Stimulated activated naive CD8-positive, alpha-beta T cell treated with anti-CD3 and anti-CD28 coated beads, Interleukin-15, amount 100 ng/mL, for 72 hours (primary cell): ENCODE data around the gene CDH13.

Experiments used
- ATAC-seq: fragments of 150-1000 bp; cut with Tn5 transposase; 2 replicates; pipeline ENCODE4 v1.10.0; 2021; ENCODE audit warnings: mild to moderate bottlenecking, moderate library complexity
- DNase-seq, 2 donors: peaks; one replicate each; pipeline ENCODE4 v3.0.0; 2021 to 2022
- H3K27ac Mint-ChIP-seq, 2 donors: one replicate each; pipeline ENCODE4 v1.8.0; 2022; ENCODE audit warnings: mild to moderate bottlenecking in 2 of 2, mixed read lengths in 2 of 2, moderate library complexity in 2 of 2
- H3K27me3 Mint-ChIP-seq: one replicate; pipeline ENCODE4 v1.8.0; 2022; ENCODE audit warnings: mixed read lengths
- H3K4me1 Mint-ChIP-seq: one replicate; pipeline ENCODE4 v1.8.0; 2022; ENCODE audit warnings: mild to moderate bottlenecking, mixed read lengths
- H3K4me3 Mint-ChIP-seq, 2 donors: one replicate each; pipeline ENCODE4 v1.8.0; 2022; ENCODE audit warnings: mild to moderate bottlenecking in 2 of 2, mixed read lengths in 2 of 2, moderate library complexity in 1 of 2
- H3K9me3 Mint-ChIP-seq, 2 donors: one replicate each; pipeline ENCODE4 v1.8.0; 2022; ENCODE audit warnings: mixed read lengths in 2 of 2

Gene CDH13

GRCh38 chr16:82626791-82627261 is at the start of gene CDH13:
Gene CDH13, plus strand, starts transcription at chr16:82626969.
- Mint-ChIP-seq H3K9me3 (no peaks in the 10 kb centered on the region), H3K27ac (no peak within 1 kb of the TSS), H3K4me1 (peaks cover 8% of the 10 kb centered on the region), H3K4me3 (peak within 1 kb of the TSS in 1 of 2 donors; percentile 50), H3K27me3 (peaks cover 76% of the 10 kb centered on the region)
- no peak for DNase-seq
- ATAC-seq: no peak

DNA sequence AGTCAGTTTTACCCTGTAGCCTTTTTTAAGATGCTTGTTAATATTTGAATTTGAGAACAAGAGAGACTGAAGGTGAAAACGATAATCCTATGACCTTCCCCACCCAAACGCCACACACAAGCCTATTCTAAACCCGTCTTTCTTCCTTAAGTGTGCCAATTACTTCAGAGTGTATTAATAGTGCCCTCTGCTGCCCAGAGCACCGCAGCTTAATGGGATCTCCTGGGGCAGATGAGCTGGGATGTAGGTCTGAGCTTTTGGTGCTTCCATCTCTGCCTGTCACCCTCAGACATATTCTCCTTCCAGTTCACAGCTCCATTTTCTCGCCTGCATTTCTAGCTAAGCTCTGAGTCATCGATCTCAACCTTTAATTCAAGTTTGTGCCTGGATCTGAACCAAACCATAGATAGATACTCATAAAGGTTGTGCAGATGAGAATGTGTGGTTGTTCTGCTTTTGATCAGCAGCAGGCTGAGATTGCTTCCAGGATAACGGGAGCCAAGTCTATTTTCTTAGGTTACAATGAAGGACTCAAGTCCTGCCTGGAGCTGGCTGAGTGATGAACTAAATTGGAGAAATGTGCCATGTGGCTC is 46.4 kb upstream of the CDH13 start:
- Mint-ChIP-seq H3K9me3 (peaks cover 0 to 8% of the 10 kb centered on the region in 2 donors), H3K27me3 (peaks cover 10% of the 10 kb centered on the region), H3K4me3 (no peak overlapping the region), H3K4me1 (no peaks in the 10 kb centered on the region), H3K27ac (no peak overlapping the region)
- DNase-seq: no peak
- no peak for ATAC-seq

GRCh38 chr16:82582975-82583374 is 43.8 kb upstream of the CDH13 start:
- ATAC-seq: no peak
- H3K27ac Mint-ChIP-seq: no peak overlapping the region

GRCh38 chr16:82583422-82583821 is 43.3 kb upstream of the CDH13 start:
- ATAC-seq: no peak
- H3K27me3 Mint-ChIP-seq: peaks cover 10% of the 10 kb centered on the region
- no peaks in the 10 kb centered on the region for H3K4me1 Mint-ChIP-seq
- no peak overlapping the region for H3K27ac Mint-ChIP-seq
- no peak overlapping the region for H3K4me3 Mint-ChIP-seq
- no peaks in the 10 kb centered on the region for H3K9me3 Mint-ChIP-seq
- no peak for DNase-seq

More at GRCh38 chr16:82582975-82583374, 43.8 kb upstream of the CDH13 start:
- Mint-ChIP-seq H3K4me1 (no peaks in the 10 kb centered on the region), H3K27me3 (peaks cover 10% of the 10 kb centered on the region), H3K9me3 (no peaks in the 10 kb centered on the region), H3K4me3 (no peak overlapping the region)
- no peak for DNase-seq

- Mint-ChIP-seq H3K9me3 (no peaks in the 10 kb centered on the region), H3K4me1 (no peaks in the 10 kb centered on the region), H3K4me3 (no peak overlapping the region), H3K27me3 (peaks cover 10% of the 10 kb centered on the region), H3K27ac (no peak overlapping the region)
- DNase-seq (no peak), ATAC-seq (no peak)
Observed at GRCh38 chr16:82584553-82585152, 42.1 kb upstream of the CDH13 start.

DNA sequence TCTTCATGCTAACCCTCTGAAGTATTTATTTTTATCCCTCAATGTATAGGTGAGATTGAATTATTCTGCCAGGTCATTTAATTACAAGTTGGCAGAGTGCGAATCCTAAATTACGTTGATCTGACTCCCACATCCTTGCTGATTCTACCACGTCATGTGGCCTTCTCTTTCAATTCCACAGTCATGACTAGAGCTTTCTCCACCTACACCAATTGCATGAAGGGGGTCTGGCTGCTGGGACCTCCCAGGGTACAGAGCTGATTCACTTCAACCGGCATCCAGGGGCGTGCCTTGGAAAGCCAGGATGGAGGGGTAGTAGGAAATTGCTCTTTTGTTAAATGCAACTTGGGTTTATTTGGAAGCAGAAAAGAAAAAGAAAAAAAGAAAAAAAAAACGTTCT is 41.1 kb upstream of the CDH13 start:
- no peaks in the 10 kb centered on the region for H3K4me1 Mint-ChIP-seq
- H3K27ac Mint-ChIP-seq: no peak overlapping the region
- DNase-seq: no peak
- no peak for ATAC-seq
- no peak overlapping the region for H3K4me3 Mint-ChIP-seq
- H3K9me3 Mint-ChIP-seq: no peaks in the 10 kb centered on the region
- peaks cover 10% of the 10 kb centered on the region for H3K27me3 Mint-ChIP-seq

DNA sequence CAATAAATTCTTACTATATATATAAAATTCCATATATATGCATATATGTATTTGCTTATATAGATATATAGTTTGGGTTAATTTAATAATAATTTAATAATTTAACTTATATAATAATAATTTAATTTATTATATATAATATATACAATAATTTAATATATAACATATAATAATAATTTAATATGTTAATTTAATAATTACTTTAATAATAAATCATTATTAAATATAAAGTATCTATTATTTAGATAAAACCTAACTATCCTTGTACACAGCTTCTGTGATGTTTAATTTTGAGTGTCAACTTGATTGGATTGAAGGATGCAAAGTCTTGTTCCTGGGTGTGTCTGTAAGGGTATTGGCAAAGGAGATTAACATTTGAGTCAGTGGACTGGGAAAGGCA is 40.6 kb upstream of the CDH13 start:
- Mint-ChIP-seq H3K4me3 (no peak overlapping the region), H3K4me1 (no peaks in the 10 kb centered on the region), H3K9me3 (no peaks in the 10 kb centered on the region), H3K27me3 (peaks cover 10% of the 10 kb centered on the region), H3K27ac (no peak overlapping the region)
- ATAC-seq (no peak), DNase-seq (no peak)

DNA sequence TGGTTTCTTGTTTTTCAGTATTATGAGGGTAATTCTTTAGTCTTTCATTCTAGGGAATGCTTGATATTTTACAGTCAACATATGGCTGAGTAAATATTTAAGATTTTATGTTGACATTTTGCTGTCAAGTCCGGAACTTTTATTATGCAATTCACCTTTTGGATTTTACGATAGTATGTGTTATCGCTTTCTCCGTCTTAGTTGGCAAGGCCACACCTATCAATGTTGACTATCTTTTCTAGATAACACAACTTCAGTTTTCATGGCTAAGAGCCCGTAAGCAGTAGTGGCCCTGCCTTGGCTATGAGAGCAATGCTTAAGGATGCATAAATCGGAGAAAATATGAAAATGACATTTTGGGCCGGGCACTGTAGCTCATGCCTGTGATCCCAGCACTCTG is 39.5 kb upstream of the CDH13 start:
- Mint-ChIP-seq H3K27ac (no peak overlapping the region), H3K27me3 (peaks cover 10% of the 10 kb centered on the region), H3K4me1 (no peaks in the 10 kb centered on the region), H3K9me3 (no peaks in the 10 kb centered on the region), H3K4me3 (no peak overlapping the region)
- no peak for DNase-seq
- ATAC-seq: no peak

GRCh38 chr16:82589407-82589806 is 37.4 kb upstream of the CDH13 start:
- H3K27me3 Mint-ChIP-seq: peaks cover 16% of the 10 kb centered on the region
- no peak overlapping the region for H3K4me3 Mint-ChIP-seq
- ATAC-seq: no peak
- H3K4me1 Mint-ChIP-seq: no peaks in the 10 kb centered on the region
- DNase-seq: no peak
- no peak overlapping the region for H3K27ac Mint-ChIP-seq
- H3K9me3 Mint-ChIP-seq: no peaks in the 10 kb centered on the region

GRCh38 chr16:82594114-82594513 is 32.7 kb upstream of the CDH13 start:
- DNase-seq (no peak), ATAC-seq (no peak)
- peak overlapping the region in 1 of 2 donors; percentile 47 for H3K27ac Mint-ChIP-seq
- H3K27me3 Mint-ChIP-seq: peaks cover 8% of the 10 kb centered on the region
- no peak overlapping the region for H3K4me3 Mint-ChIP-seq
- peaks cover 8 to 12% of the 10 kb centered on the region in 2 donors for H3K9me3 Mint-ChIP-seq
- H3K4me1 Mint-ChIP-seq: no peaks in the 10 kb centered on the region

DNA sequence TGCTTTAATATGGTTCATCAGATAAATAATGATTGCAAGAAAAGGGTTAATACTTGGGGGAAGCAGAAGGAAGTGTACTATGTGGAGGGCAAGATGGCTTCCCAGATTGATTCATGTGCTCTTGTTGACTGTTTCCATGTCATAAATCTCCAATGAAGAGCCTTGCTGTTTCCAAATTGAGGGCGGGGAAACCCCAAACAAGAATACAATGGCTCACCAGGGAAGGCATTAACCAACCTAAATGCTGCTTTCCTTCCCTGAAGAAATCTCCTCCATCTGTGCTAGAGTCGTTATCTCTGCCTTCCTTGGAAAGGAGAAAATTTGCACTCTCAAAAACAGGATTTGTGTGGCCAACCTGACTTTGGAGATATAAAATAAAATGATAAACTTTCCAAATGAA is 28.0 kb upstream of the CDH13 start:
- Mint-ChIP-seq H3K27me3 (peaks cover 6% of the 10 kb centered on the region), H3K4me1 (no peaks in the 10 kb centered on the region), H3K27ac (no peak overlapping the region), H3K4me3 (no peak overlapping the region), H3K9me3 (peaks cover 15 to 22% of the 10 kb centered on the region in 2 donors)
- DNase-seq (no peak), ATAC-seq (no peak)

DNA sequence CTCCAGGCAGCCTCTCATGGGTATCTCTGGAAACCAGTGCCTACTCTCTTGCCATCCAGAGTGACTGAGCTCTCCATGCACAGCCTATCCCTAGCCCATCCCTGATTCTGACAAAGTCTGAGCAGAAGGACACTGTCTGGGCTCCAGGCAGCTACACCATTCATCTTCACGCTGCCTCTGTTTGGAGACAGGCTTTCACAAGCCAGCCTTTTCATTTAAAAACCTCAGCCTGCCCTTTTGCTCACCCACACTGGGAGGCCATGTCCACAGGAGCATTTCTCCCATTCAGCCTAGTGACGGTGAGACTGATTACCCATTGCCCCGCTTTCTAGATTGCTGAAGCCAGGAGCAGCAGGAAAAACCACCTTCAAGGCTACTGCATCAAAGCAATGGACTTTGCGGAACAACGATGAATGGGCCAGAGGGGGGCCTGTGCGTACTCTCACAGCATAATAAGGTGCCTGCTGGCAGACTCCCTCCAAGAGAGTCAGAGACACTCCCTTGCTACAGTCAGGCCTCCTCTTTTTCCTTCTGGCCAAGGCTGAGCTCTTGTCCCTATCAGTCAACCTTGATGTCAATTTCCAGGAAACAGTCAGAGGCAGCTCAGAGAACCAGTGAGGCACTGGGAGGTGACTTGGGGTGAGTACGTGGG is 24.7 kb upstream of the CDH13 start:
- no peak overlapping the region for H3K4me3 Mint-ChIP-seq

GRCh38 chr16:82603784-82604411 is 22.9 kb upstream of the CDH13 start:
- Mint-ChIP-seq H3K4me3 (no peak overlapping the region), H3K4me1 (no peaks in the 10 kb centered on the region), H3K27me3 (peaks cover 9% of the 10 kb centered on the region), H3K9me3 (peaks cover 8 to 10% of the 10 kb centered on the region in 2 donors), H3K27ac (no peak overlapping the region)
- ATAC-seq (no peak), DNase-seq (no peak)

More for the DNA sequence above, 24.7 kb upstream of the CDH13 start:
- H3K4me1 Mint-ChIP-seq: no peaks in the 10 kb centered on the region
- DNase-seq (no peak), ATAC-seq (no peak)
- H3K9me3 Mint-ChIP-seq: peaks cover 15 to 19% of the 10 kb centered on the region in 2 donors
- H3K27ac Mint-ChIP-seq: no peak overlapping the region
- H3K27me3 Mint-ChIP-seq: peaks cover 9% of the 10 kb centered on the region

DNA sequence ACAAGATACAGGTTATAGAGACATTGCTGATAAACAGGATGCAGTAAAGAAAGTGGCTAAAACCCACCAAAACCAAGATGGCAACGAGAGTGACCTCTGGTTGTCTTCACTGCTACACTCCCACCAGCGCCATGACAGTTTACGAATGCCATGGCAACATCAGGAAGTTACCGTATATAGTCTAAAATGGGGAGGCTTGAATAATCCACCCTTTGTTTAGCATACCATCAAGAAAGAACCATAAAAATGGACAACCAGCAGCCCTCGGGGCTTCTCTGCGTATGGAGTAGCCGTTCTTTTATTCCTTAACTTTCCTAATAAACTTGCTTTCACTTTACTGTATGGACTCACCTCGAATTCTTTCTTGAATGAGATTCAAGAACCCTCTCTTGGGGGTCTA is 21.7 kb upstream of the CDH13 start:
- Mint-ChIP-seq H3K27me3 (peaks cover 9% of the 10 kb centered on the region), H3K9me3 (peaks cover 8 to 10% of the 10 kb centered on the region in 2 donors), H3K4me3 (no peak overlapping the region), H3K27ac (no peak overlapping the region), H3K4me1 (no peaks in the 10 kb centered on the region)
- ATAC-seq (no peak), DNase-seq (no peak)

DNA sequence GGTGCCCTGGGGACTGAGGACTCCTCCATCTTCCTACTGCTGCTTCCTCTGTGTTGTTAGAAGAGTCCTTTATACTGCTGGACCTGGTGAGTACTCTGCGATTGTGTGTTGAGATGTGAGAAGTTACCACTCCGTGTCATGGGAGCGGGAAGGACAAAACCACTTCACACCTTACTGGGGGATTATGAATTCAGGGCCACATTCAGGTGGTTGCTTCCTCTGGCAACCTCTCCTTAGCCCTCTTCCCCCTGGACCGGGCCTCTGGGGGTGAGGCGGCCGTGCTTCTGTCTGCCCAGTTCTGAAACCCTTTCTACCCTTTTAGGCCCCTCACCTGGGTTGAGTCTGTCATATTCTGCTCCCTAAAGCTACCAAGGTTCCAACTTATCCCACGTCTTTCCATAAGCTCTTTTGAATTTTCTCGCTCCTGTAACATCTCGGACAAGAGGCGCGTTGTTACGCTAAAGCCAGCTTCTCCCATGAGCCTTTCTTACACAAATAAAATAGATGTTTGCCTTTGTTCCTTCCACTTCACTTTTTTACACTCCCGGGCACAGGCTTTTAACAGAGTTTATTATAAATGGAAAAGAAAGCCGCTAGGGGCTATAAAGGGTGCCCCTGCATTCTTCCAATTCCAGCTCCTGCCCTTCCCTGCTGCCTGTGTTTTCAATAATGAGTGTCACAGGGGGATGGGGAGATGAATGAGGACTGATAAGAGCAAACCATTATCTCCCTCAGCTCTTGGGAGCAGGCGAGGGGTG is 20.7 kb upstream of the CDH13 start:
- peaks cover 9% of the 10 kb centered on the region for H3K27me3 Mint-ChIP-seq
- ATAC-seq: no peak
- DNase-seq: no peak
- no peaks in the 10 kb centered on the region for H3K4me1 Mint-ChIP-seq
- H3K27ac Mint-ChIP-seq: no peak overlapping the region
- H3K9me3 Mint-ChIP-seq: peaks cover under 1 to 2% of the 10 kb centered on the region in 2 donors
- H3K4me3 Mint-ChIP-seq: no peak overlapping the region
